ENCODE measurements around the gene IL17B. TPM values are rescaled to one million over a fixed set of nuclear protein-coding genes. Genes with fewer than 3 reads are reported as not detected.

IL17B gene
- polyA plus RNA-seq, 12 donors: 98.8 to 260 (median 211) TPM; not detected in 1

GRCh38 chr5:149380466-149381121 lies 1.5 kb upstream of the IL17B start:
- no peak for DNase-seq

- no peak for DNase-seq
These were observed 804 bp upstream of the IL17B start for GRCh38 chr5:149379818-149380374.

- DNase-seq: no peak
These were observed 761 bp downstream of the IL17B start for GRCh38 chr5:149378241-149378820.

GRCh38 chr5:149376711-149377447 lies 2.2 kb downstream of the IL17B start:
- no peak for DNase-seq

DNA sequence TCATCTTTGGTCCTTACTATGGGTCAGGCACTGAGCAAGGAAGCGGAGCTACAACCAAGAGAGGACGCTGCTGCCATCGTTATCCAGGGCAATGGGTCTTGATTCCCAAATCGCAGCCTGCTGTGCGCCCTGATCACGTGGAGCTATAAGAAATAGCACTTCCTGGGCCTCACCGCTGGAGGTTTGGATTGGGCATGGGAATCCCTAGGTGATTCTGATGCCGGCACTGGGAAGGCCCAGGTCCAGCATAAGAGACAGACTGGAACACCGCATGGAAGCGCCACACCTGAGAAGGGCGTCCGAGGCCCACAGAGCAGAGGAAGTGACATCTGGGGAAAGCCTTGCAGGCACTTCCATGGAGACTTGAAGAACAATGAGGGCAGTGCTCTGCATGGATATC lies 3.0 kb downstream of the IL17B start:
- no peak for DNase-seq

DNA sequence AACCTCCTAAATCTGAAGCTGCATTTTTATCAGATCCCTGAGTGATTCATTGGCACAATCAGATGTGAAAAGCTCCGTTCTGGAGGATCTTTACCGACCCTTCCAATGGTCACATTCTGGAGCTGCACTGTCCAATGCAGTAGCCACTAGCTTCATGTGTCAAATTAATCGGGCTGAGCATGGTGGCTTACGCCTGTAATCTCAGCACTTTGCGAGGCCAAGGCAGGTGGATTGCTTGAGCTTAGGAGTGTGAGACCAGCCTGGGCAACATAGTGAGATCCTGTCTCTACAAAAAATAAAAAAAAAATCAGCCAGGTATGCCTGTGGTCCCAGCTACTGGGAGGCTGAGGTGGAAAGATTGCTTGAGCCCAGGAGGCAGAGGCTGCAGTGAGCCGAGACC lies 3.7 kb downstream of the IL17B start:
- no peak for DNase-seq

DNA sequence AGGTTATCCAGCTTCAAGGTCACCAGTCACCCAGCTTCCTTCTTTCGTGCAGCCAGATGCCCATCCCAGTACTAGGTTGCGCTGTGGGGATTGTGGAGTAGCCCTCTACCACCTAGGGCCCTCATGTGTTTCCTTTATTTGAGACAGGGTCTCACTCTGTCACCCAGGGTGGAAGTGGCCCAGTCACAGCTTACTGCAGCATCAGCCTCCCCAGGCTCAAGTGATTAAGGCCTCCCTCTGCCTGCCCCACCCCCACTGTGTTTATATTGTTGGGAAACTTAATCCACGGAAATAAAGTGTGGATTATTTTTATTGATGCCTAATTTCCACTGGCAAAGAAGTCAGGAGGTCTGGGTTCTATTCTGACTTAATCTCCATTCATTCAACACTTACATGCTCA lies 4.3 kb downstream of the IL17B start:
- no peak for DNase-seq

DNA sequence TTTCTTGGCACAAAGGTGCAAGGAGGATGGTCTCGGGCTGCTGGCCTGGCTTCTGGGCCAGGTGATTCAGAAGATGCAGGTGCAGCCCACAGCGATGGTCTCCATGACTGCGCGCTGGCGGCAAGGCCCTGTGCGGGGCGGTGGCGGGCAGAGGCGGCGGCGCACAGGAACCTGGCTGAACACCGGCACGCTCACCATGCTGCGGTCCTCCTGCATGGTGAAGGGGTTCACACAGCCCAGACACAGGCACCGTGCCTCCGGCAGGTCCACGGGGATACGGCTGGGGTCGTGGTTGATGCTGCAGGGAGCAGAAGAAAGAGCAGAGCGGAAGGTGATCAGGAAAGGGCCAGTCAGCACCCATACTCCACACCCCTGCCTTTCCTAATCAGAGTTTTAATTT lies 4.8 kb downstream of the IL17B start:
- DNase-seq: no peak

DNA sequence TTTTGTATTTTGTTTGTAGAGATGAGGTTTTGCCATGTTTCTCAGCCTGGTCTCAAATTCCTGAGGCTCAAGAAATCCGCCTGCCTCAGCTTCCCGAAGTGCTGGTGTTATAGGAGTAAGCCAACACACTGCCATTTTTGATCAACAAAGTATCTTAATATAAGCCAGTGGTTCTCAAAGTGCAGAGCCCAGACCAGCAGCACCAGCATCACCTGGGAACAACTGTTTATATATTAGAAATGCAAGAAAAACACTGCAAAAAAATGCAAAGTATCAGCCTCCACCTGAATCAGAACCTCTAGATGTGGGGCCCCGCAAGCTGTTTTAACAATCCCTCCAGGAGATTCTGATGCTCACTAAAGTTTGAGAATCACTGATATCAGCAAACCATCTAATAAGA lies 6.2 kb downstream of the IL17B start:
- no peak for DNase-seq

- DNase-seq: no peak
These were observed 6.9 kb downstream of the IL17B start for GRCh38 chr5:149372076-149372795.

GRCh38 chr5:149371296-149371962 lies 7.7 kb downstream of the IL17B start:
- no peak for DNase-seq

- DNase-seq: no peak
These were observed 8.2 kb downstream of the IL17B start for GRCh38 chr5:149370878-149371277.

- no peak for DNase-seq
These were observed 11.0 kb downstream of the IL17B start for GRCh38 chr5:149367972-149368645.

- peak; percentile 49 for DNase-seq
These were observed 11.7 kb downstream of the IL17B start for GRCh38 chr5:149367249-149367971.

DNA sequence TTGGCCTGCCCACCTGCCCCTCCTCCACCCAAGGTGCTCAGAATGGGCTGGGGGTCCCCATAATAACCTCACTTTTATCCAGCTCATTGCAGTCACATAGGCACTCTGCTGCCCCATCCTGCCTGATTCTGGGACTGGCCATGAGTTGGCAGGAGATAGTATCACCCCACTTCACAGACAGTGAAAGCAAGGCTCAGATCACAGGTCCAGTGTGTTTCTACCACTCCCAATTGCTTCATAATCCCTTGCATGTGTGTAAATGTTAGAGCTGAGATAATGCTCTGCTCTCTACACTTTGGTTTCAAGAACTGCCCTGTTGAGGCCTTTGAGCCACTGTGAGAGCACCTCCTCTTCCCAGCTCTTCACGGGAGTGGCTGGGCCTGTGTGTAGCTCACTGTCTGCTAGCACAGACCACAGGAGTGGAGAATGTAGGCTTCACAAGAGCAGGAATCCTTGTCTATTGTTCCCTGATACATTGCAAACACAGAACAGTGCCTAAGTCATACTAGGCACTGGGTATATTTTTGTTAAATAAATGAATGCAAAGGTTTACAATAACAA lies 12.8 kb downstream of the IL17B start:
- DNase-seq: no peak

GRCh38 chr5:149365418-149365817 lies 13.7 kb downstream of the IL17B start:
- DNase-seq: no peak

GRCh38 chr5:149364719-149365118 lies 14.4 kb downstream of the IL17B start:
- no peak for DNase-seq

DNA sequence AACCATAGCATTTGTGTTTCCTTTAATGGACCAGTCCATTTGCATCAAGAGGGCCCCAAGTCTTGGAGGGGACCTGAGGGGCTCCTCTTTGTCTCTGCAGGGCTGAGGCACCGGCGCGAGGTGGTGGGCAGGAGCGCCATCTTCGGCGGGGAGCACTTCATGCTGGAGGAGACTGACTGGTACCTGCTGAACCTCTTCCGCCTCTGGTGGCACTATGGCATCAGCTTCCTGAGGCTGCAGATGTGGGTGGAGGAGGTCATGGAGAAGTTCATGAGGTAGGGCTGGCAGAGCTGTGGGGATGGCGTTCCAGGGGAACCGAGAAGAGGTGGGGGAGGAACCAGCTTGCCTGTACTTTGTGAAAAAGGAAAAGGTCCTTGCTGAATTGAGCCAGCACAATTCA lies 15.2 kb downstream of the IL17B start:
- no peak for DNase-seq

- no peak for DNase-seq
These were observed 15.7 kb downstream of the IL17B start for GRCh38 chr5:149363358-149363757.

DNA sequence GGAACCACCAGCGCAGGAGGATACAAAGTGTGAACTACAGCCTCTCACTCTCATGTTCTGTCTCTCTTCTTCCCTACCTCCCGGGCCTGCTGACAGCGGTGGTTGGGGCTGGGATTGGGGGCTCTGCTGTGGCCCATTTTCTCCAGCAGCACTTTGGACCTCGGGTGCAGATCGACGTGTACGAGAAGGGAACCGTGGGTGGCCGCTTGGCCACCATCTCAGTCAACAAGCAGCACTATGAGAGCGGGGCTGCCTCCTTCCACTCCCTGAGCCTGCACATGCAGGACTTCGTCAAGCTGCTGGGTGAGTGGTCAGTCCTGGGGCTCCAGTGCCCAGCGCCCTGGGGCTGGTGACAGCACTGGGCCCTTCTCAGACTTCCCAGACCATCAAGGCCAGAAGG lies 16.6 kb downstream of the IL17B start:
- no peak for DNase-seq
